Mesenchymal stem cell (in vitro differentiated cells and primary cell): ENCODE data around the gene TBCD.

ENCODE experiments used
- DNase-seq: peaks from one replicate; pipeline ENCODE4 v3.0.0-alpha.2; 2013
- H2AFZ ChIP-seq: one replicate; pipeline ENCODE4 v1.6.1; 2013; ENCODE audit warnings: low read depth, mild to moderate bottlenecking, control low read depth, inconsistent platforms, low read length, moderate library complexity
- H2AK5ac ChIP-seq: 2 replicates; pipeline ENCODE4 v1.6.1; 2013; ENCODE audit warnings: low read length, moderate library complexity, mild to moderate bottlenecking, inconsistent platforms; ENCODE audit not compliant: severe bottlenecking
- H2BK120ac ChIP-seq: one replicate; pipeline ENCODE4 v1.6.1; 2013; ENCODE audit warnings: low read depth, mild to moderate bottlenecking, inconsistent platforms, low read length, moderate library complexity
- H2BK12ac ChIP-seq, 2 experiments: one replicate each; pipeline ENCODE4 v1.6.1; 2013; ENCODE audit warnings: inconsistent platforms in 2 of 2, low read length in 2 of 2, mild to moderate bottlenecking in 2 of 2, moderate library complexity in 2 of 2, control low read depth in 1 of 2
- H2BK15ac ChIP-seq: one replicate; pipeline ENCODE4 v1.6.1; 2013; ENCODE audit warnings: mild to moderate bottlenecking, low read depth, inconsistent platforms; ENCODE audit not compliant: poor library complexity, severe bottlenecking
- H2BK5ac ChIP-seq: 2 replicates; pipeline ENCODE4 v1.6.1; 2013; ENCODE audit warnings: low read depth, mild to moderate bottlenecking, low read length, control low read depth, inconsistent platforms; ENCODE audit not compliant: poor library complexity, severe bottlenecking
- H3K14ac ChIP-seq, 2 experiments: one replicate each; pipeline ENCODE4 v1.6.1; 2013; ENCODE audit warnings: inconsistent platforms in 2 of 2, low read length in 2 of 2, control low read depth in 1 of 2, mild to moderate bottlenecking in 1 of 2, moderate library complexity in 1 of 2
- H3K18ac ChIP-seq, 2 experiments: one replicate each; pipeline ENCODE4 v1.6.1; 2013; ENCODE audit warnings: inconsistent platforms in 2 of 2, low read length in 2 of 2, control low read depth in 1 of 2, low read depth in 1 of 2, mild to moderate bottlenecking in 1 of 2
- H3K23ac ChIP-seq, 2 experiments: one replicate each; pipeline ENCODE4 v1.6.1; 2013; ENCODE audit warnings: inconsistent platforms in 2 of 2, low read length in 2 of 2, mild to moderate bottlenecking in 2 of 2, moderate library complexity in 2 of 2, control low read depth in 1 of 2
- H3K27ac ChIP-seq: 2 replicates; pipeline ENCODE4 v1.5.1; 2013; ENCODE audit warnings: mild to moderate bottlenecking, moderate library complexity, low read length, control low read depth, inconsistent platforms; ENCODE audit not compliant: poor library complexity, severe bottlenecking
- H3K27me3 ChIP-seq, 2 experiments: 2 replicates each; pipeline versions ENCODE4 v1.6.1 to v1.7.0; 2013; ENCODE audit warnings: low read length in 2 of 2, mild to moderate bottlenecking in 2 of 2, moderate library complexity in 2 of 2, control low read depth in 1 of 2, inconsistent platforms in 1 of 2; ENCODE audit not compliant: control insufficient read depth in 1 of 2, insufficient read depth in 1 of 2
- H3K36me3 ChIP-seq, 2 experiments: 2 replicates each; pipeline versions ENCODE4 v1.6.1 to v1.7.0; 2013; ENCODE audit warnings: low read length in 2 of 2, control low read depth in 1 of 2, inconsistent platforms in 1 of 2, low read depth in 1 of 2, mild to moderate bottlenecking in 1 of 2; ENCODE audit not compliant: insufficient read depth in 2 of 2, control insufficient read depth in 1 of 2
- H3K4ac ChIP-seq, 2 experiments: one replicate each; pipeline ENCODE4 v1.6.1; 2013; ENCODE audit warnings: inconsistent platforms in 2 of 2, low read length in 2 of 2, mild to moderate bottlenecking in 2 of 2, moderate library complexity in 2 of 2, control low read depth in 1 of 2, low read depth in 1 of 2
- H3K4me1 ChIP-seq: 2 replicates; pipeline ENCODE4 v1.6.1; 2013; ENCODE audit warnings: low read depth, low read length, control low read depth; ENCODE audit not compliant: control insufficient read depth, insufficient read depth
- H3K4me2 ChIP-seq: 2 replicates; pipeline ENCODE4 v1.6.1; 2013; ENCODE audit warnings: low read length, mild to moderate bottlenecking, inconsistent platforms; ENCODE audit not compliant: poor library complexity, severe bottlenecking
- H3K4me3 ChIP-seq, 2 experiments: 2 replicates each; pipeline versions ENCODE4 v1.5.1 to v1.7.0; 2013; ENCODE audit warnings: low read length in 2 of 2, mild to moderate bottlenecking in 2 of 2, control low read depth in 1 of 2, low read depth in 1 of 2; ENCODE audit not compliant: insufficient read depth in 1 of 2
- H3K79me1 ChIP-seq: replicated peaks from 2 replicates; pipeline ENCODE4 v1.6.1; 2013; ENCODE audit warnings: mild to moderate bottlenecking, control low read depth, low read length, inconsistent platforms; ENCODE audit not compliant: poor library complexity, severe bottlenecking
- H3K9ac ChIP-seq: 2 replicates; pipeline ENCODE4 v1.7.0; 2013; ENCODE audit warnings: mild to moderate bottlenecking, low read length, moderate library complexity
- H3K9me3 ChIP-seq: 2 replicates; pipeline ENCODE4 v1.7.0; 2013; ENCODE audit warnings: mild to moderate bottlenecking, low read length; ENCODE audit not compliant: control insufficient read depth
- H4K8ac ChIP-seq: one replicate; pipeline ENCODE4 v1.6.1; 2013; ENCODE audit warnings: inconsistent platforms, mild to moderate bottlenecking, low read length, moderate library complexity
- H4K91ac ChIP-seq: one replicate; pipeline ENCODE4 v1.6.1; 2013; ENCODE audit warnings: mild to moderate bottlenecking, low read length, inconsistent platforms
- WGBS: methylation state at CpG from one replicate; pipeline ENCODE4 v1.1.7; 2013; ENCODE audit warnings: mixed read lengths; 5-methylcytosine and 5-hydroxymethylcytosine counted together

TBCD gene

DNA sequence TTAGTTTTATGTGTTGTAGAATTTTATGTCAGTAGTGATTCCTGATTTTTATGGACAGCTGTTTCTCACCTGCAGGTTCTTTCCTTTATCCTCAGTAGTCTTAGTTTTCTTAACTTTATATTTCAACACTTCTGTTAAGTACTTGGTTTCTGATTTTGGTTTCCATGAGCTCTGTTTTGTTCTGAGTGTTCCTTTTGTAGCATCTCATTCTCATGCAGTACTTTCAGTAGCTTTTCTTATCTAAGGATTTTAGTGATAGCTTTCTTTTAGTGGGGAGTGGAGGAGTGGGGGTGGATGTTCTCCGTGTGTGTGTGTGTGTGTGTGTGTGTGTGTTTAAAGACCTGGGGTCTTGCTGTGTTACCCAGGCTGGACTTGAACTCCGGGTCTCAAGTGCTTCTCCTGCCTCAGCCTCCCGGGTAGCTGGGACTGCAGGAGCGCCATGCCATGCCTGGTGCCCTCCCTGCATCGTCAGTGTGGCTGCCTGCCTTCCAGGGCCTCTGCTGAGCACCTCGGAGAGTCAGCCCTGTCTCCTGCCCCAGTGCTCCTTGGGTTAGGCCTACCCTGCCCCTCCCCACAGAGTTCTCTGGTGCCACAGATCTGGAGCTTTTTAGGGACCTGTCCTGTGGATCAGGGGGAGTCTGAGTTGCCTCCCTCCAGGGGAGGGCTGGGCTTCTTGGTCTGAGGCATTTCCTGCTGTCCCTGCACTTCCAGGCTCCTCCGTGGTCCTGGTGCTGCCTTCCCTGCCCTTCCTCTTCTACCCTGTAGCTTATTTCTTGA, 92.2 kb downstream of the TBCD start:
- no peak overlapping the region for H3K4ac ChIP-seq
- H3K27me3 ChIP-seq: no peaks in the 10 kb centered on the region
- no peak overlapping the region for H2AFZ ChIP-seq
- no peak overlapping the region for H3K27ac ChIP-seq
- no peak overlapping the region for H4K8ac ChIP-seq
- H2BK5ac ChIP-seq: no peak overlapping the region
- no peak overlapping the region for H2BK120ac ChIP-seq
- peaks cover 8% of the 10 kb centered on the region for H3K4me1 ChIP-seq
- H3K9me3 ChIP-seq: no peaks in the 10 kb centered on the region
- no peak overlapping the region for H3K9ac ChIP-seq
- peak overlapping the region in 1 of 2 experiments; percentile 61 for H3K18ac ChIP-seq
- WGBS: 87% methylated on average over 6 of the region's 7 CpGs
- no peak overlapping the region for H3K4me3 ChIP-seq
- H2AK5ac ChIP-seq: no peak overlapping the region
- no peak overlapping the region for H3K23ac ChIP-seq
- peak overlapping the region in 1 of 2 experiments; percentile 29 for H2BK12ac ChIP-seq
- DNase-seq: no peak
- H3K14ac ChIP-seq: peak overlapping the region in 1 of 2 experiments; percentile 35
- H3K36me3 ChIP-seq: peaks cover 0 to 27% of the 10 kb centered on the region in 2 experiments
- peaks cover 8% of the 10 kb centered on the region for H3K79me1 ChIP-seq
- peak overlapping the region; percentile 14 for H4K91ac ChIP-seq
- no peak overlapping the region for H2BK15ac ChIP-seq
- H3K4me2 ChIP-seq: no peak overlapping the region

DNA sequence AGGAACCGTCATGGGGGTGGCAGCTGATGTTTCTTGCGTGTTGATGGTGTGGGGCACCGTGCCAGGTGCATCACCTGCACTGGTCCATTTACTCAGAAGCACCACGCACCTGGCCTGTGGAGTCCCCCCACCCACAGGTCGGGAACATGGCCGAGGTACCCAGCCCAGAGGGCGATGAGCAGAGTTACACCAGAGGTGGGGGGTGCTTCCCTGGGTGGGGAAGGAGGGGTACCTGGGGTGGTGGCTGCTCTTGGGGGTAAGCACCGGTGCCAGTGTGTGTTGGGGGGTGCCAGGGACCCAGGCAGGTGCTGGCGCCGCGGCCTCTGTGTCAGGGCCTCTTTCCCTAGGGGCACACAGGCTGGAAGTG, 92.9 kb downstream of the TBCD start:
- WGBS: 98% methylated on average over 11 of the region's 11 CpGs
- Histone ChIP-seq H3K18ac (no peak overlapping the region), H3K4me1 (peaks cover 8% of the 10 kb centered on the region), H2AFZ (no peak overlapping the region), H3K4ac (no peak overlapping the region), H3K14ac (no peak overlapping the region), H3K4me2 (no peak overlapping the region), H2BK15ac (no peak overlapping the region), H3K79me1 (peaks cover 9% of the 10 kb centered on the region), H3K23ac (no peak overlapping the region), H2AK5ac (no peak overlapping the region), H3K4me3 (no peak overlapping the region), H2BK120ac (no peak overlapping the region), H2BK12ac (no peak overlapping the region), H3K36me3 (peaks cover 0 to 31% of the 10 kb centered on the region in 2 experiments), H2BK5ac (no peak overlapping the region), H3K9me3 (no peaks in the 10 kb centered on the region), H3K9ac (no peak overlapping the region), H4K91ac (no peak overlapping the region), H3K27me3 (no peaks in the 10 kb centered on the region), H3K27ac (no peak overlapping the region), H4K8ac (no peak overlapping the region)
- no peak for DNase-seq

GRCh38 chr17:82845163-82845807, 93.4 kb downstream of the TBCD start:
- no peak overlapping the region for H3K9ac ChIP-seq
- H4K91ac ChIP-seq: no peak overlapping the region
- no peak overlapping the region for H2AFZ ChIP-seq
- no peak overlapping the region for H4K8ac ChIP-seq
- 91% methylated on average over 24 of the region's 24 CpGs for WGBS
- H3K27ac ChIP-seq: no peak overlapping the region
- no peak overlapping the region for H3K4ac ChIP-seq
- no peak overlapping the region for H3K4me3 ChIP-seq
- H3K4me1 ChIP-seq: peaks cover 8% of the 10 kb centered on the region
- no peak for DNase-seq
- H2BK12ac ChIP-seq: no peak overlapping the region
- no peak overlapping the region for H3K4me2 ChIP-seq
- H3K23ac ChIP-seq: no peak overlapping the region
- H2BK120ac ChIP-seq: no peak overlapping the region
- peaks cover 9% of the 10 kb centered on the region for H3K79me1 ChIP-seq
- no peak overlapping the region for H2AK5ac ChIP-seq
- H2BK15ac ChIP-seq: no peak overlapping the region
- H3K36me3 ChIP-seq: peaks cover 0 to 28% of the 10 kb centered on the region in 2 experiments
- no peaks in the 10 kb centered on the region for H3K9me3 ChIP-seq
- no peaks in the 10 kb centered on the region for H3K27me3 ChIP-seq
- no peak overlapping the region for H3K18ac ChIP-seq
- H2BK5ac ChIP-seq: no peak overlapping the region
- H3K14ac ChIP-seq: no peak overlapping the region

DNA sequence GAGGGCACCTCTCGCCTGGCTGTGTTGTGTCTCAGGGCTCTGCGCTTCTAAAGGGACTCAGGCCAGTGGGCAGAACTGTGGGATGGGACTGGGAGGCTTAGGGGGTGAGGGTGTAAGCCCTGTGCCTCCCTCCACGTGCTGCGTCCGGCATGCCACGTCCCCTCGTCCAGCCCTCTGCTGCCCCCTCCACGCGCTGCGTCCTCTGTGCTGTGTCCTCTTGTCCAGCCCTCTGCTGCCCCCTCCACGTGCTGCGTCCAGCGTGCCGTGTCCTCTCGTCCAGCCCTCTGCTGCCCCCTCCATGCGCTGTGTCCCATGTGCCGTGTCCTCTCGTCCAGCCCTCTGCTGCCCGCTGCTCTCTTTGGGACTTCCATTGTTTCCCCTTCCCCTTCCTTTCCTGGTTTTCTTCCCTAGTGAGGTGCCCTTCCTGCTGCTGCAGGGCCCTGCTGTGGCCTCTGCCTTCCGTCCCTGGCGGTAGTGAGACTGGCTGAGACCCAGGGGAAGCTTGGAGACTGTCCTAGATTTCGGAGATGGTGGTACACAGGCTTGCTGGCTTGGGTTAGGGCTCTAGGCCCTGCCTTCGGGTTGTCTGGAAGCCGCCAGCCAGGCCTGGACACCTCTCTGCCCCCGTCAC, 94.3 kb downstream of the TBCD start:
- Histone ChIP-seq H3K9ac (no peak overlapping the region), H3K27me3 (no peaks in the 10 kb centered on the region), H4K91ac (no peak overlapping the region), H3K4me3 (no peak overlapping the region), H3K9me3 (no peaks in the 10 kb centered on the region), H2BK5ac (no peak overlapping the region), H2BK120ac (no peak overlapping the region), H2AFZ (no peak overlapping the region), H2AK5ac (no peak overlapping the region), H3K18ac (no peak overlapping the region), H3K4me2 (no peak overlapping the region), H3K14ac (peak overlapping the region in 1 of 2 experiments; percentile 2), H3K36me3 (peaks cover 0 to 23% of the 10 kb centered on the region in 2 experiments), H3K4ac (no peak overlapping the region), H4K8ac (no peak overlapping the region), H3K79me1 (peaks cover 8% of the 10 kb centered on the region), H2BK12ac (no peak overlapping the region), H3K4me1 (peaks cover 7% of the 10 kb centered on the region), H3K27ac (no peak overlapping the region), H2BK15ac (no peak overlapping the region), H3K23ac (no peak overlapping the region)
- WGBS: 92% methylated on average over 23 of the region's 25 CpGs
- no peak for DNase-seq
